NOMO-1 (cell line): ENCODE results near the gene CACNA2D3.

Source experiments
- DNase-seq, 2 experiments: peaks; one replicate each; lab custom pipeline; 2025; ENCODE audit not compliant: unreplicated experiment in 2 of 2; lab: John Stamatoyannopoulos, UW

CACNA2D3 gene

GRCh38 chr3:54888873-54889272 lies 766.5 kb downstream of the CACNA2D3 start:
- DNase-seq: no peak

DNA sequence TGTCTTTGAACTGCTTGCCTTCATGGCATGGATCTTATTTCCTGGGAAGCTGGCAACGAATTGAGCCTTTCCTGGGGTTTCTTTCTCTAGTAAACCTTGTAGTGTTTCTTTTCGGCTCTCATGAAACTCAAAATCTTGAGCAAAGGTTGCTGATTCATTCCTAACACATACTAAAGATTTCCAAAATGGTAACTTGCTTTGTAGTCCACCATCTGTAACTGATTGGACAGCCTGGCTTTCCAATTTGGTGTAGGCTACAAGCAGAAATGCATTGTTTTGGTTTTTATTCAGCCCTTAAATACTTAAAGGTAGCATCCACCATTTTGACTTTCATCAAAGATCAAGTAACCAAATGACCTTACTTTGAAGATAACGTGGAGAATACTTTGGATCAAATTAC lies 767.4 kb downstream of the CACNA2D3 start:
- no peak for DNase-seq

- no peak for DNase-seq
Observed at GRCh38 chr3:54891540-54891897, 769.2 kb downstream of the CACNA2D3 start.

- no peak for DNase-seq
Observed at GRCh38 chr3:54892168-54892567, 769.8 kb downstream of the CACNA2D3 start.

DNA sequence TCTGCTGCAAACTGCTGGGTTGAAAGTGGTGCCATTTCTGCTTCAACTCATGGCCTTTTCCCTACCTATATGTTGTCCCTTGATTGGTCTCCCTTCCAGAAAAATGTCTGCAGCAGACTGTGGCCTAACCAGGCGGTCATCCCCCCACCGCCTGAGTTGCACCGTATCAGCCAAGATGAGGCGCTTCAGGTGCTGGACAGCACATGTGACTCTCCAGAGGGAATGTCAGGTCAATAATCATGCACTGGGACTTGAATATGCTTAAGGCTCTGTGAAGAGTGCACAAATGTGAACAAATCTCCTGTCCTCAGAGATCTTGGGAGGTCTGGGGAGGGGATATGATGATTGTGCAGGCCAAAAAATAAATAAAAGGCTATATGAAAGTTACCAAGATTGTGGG lies 773.3 kb downstream of the CACNA2D3 start:
- DNase-seq: no peak

DNA sequence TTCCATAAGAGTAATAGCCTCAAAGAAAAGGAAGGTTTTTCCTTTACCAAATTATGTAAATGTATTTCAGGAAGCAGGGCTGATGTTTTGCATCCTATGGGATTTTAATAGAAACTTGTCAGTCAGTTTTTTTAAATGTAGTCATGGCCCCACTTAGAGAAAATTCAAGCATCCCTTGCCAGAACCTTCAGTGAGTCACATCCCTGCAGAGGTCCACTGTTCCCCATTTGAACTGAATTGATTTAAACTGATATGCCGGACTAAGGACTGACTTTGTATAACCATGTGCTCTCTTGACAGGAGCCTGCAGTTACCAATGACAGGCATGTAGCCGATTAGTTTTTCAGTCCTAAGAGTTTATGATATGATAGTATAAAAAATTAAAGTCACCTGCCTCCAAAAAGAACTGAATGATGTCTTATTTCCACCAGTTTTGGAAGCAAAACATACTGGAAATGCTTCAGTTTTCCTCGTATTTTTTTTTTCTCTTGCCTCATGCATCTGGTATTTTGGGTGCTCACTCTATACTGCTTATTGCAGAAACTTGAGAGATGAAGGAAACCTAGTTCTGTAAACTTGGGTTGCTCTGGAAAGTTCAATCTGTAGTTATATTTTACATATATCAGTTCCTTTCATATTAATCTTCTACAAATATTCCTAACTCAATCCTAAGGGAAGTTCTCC lies 774.8 kb downstream of the CACNA2D3 start:
- DNase-seq: no peak

DNA sequence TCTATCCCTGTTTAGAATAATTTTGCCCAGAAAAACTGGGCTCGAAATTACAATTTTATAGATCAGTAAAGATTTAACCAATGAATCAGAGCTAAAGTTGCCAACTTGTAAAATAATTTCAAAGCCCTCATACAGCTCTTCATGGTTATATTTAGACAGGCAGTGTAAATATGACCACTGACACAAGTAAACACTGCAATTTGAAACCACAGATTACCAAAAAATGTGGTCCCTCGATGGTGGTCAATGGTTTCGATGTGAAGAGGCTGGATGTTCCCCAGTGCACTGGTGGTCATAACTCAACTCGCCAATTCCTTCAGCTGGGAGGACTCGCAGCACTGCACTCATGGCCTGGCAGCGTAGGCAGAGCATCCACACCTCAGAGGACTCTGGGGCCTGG lies 776.9 kb downstream of the CACNA2D3 start:
- DNase-seq: no peak

- DNase-seq: no peak
Observed at GRCh38 chr3:54900838-54901591, 778.7 kb downstream of the CACNA2D3 start.

DNA sequence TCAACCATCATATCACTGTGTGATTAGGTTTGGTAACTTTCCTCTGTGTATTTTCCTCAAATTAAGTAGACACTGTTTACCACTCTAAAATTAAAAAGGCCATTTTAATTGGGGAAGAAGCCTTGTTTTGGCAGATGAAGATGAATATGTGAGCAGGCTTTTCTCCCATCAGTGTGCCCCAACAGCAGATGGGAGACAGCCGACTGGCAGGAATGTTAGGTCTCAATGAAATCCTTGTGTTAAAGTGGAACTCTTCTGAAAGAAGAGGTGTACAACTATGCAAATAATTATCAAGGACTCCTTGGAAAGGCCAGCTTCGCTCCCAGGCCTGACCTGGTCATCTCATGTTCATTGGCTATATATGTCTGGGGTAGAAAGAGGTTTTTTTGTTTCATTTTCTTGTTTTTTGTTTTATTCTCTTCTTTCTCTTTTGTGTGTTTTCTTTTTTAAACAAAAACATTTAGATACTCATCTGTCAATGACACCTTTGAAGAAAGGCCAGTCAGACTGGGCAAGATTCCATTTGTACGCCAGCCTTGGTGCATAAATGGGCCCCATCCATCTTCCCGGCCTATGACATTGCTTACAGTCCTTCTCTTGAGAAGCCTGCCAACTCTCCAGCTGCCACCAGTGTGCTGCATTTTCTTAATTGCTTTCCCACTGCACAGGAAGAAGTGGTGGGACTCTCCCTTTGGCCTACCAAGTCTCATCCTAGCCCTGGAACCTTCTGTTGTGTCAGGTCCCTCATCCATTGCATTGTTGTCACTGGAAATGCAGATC lies 779.7 kb downstream of the CACNA2D3 start:
- no peak for DNase-seq

- DNase-seq: no peak
Observed at GRCh38 chr3:54905261-54905888, 783.0 kb downstream of the CACNA2D3 start.

DNA sequence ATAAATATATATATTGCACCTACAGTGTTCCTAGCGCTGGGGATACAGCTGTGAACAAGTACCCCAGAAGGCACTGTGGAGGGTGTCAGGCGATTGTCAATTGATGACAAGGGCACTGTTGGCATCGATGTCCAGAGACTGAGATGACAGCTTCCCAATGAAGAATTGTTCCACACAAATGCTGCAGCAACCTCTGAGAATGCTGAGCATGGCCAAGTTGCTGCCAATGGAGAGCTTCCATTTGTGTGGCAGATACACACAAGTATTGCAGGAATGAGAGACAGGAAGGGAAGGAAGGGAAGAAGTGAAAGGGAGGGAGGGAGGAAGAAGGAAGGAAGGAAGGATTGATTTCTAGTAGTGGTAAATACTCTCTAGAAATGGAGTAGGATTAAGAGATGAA lies 783.6 kb downstream of the CACNA2D3 start:
- DNase-seq: no peak

GRCh38 chr3:54906763-54907162 lies 784.4 kb downstream of the CACNA2D3 start:
- no peak for DNase-seq

GRCh38 chr3:54909191-54909590 lies 786.8 kb downstream of the CACNA2D3 start:
- DNase-seq: no peak

DNA sequence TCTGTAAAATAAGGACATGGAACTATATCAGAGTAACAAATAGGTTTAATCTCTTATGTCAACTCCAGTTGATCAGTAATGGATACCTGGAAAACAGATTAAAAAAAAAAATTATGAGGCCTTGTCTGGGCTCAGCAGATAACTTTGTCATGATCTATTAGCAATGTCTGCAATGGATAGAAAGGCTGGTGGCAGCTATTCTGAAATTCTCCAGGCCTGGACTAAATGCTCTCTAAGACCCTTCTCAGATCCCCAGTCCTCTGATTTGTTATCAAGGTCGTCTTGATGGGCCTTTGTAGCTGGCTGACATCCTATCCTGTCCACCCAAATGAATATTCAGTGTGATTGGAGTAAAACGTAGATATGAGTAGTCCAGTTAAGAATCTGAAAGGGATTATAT lies 791.8 kb downstream of the CACNA2D3 start:
- no peak for DNase-seq

DNA sequence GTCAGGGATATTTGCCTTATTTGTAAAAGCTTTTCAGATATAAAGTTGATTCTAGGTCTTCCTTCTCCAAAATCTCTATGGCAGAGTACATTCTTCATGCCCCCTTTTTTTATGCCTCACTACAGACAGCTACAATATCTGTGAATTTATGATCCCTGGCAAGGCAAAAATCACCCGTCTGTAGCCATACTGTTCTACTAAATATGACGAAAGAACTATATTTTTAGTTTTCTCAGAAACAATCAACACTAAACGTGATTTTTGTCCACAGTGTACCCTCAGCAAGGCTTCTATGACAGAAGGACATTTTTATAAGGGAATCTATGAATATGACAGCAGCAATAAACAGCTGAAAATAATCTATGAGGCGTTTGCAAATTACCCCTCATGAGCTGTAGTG lies 792.8 kb downstream of the CACNA2D3 start:
- no peak for DNase-seq

DNA sequence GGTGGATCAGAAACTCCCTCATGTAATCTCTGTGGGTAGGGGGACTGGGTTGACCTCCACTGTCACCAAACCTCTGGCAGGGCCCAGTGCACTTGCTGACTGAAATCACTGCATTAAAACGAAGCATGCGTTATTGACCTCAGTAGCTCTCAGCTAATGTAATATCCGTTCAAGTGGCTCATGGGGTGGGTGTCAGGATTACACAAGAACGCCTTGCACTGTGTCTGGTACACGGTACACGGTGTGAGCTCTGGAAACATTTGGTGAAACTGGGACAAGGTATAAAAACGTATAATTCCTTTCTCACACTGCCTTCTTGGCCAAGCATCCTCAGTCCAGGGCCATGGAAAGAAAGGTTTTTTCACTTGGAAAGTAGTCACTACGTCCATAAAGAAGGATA lies 793.6 kb downstream of the CACNA2D3 start:
- no peak for DNase-seq

DNA sequence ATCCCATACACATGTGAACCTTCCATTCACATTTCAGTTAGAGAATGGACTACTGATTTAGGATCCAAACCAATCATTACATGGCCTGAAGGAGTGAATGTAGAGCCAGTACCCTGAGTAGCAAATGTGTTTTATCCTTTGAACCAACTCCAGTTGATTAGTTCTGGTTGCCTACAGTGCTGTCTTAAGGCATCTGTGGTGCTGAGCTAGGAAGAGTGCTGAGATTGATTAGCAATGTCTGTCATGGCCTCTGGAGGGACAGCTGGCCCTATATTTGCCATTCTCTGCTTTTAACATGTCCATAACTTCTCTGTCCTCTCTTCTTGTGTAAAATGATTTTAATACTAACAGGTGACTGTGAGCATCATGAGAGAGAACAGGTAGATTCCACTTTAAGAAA lies 794.4 kb downstream of the CACNA2D3 start:
- DNase-seq: no peak

DNA sequence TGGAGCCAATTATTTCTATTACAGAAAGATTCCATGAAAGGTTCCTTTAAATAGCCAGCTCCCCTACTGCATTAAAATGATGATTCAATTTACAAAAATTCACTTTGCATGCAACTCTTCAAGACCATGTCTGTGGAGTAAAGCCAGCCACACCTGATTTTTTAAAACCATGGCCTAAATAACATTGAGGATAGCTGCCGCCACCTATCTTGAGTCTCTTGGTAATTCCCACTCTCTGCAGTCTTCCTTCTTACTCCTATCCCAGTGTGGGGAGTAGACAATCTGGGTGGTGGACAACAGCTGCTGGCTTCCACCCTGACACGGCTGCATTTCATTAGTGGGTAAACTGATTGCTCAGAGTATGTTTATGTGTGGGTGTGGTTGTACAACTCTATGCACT lies 794.8 kb downstream of the CACNA2D3 start:
- no peak for DNase-seq

GRCh38 chr3:54917862-54918261 lies 795.5 kb downstream of the CACNA2D3 start:
- DNase-seq: no peak

DNA sequence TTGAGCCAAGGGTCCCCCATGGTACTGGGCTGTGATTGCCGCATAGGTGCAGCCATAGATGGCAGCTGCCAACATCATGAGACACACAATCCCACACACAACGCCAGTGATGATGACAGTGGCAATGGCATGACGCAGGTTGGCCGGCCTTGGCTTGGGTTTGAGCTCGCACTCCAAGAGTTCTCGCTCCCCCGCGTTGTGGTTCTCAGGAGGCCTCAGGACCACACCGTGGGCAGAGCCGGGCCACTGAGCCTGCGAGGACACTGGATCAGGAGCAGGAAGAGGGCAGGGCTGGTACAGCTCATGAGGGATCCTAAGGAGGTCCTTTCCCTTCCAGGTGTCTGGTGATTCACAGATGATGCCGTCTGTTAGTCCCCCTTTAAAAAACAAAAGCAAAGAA lies 796.2 kb downstream of the CACNA2D3 start:
- DNase-seq: no peak

GRCh38 chr3:54928046-54928770 lies 805.9 kb downstream of the CACNA2D3 start, which contains the start of gene LRTM1:
LRTM1 (minus strand) TSS chr3:54928059; CDS start chr3:54927911, 148 bp downstream.
- no peak for DNase-seq
